Large intestine (tissue), 3 donors: ENCODE data around the gene MAP2. TPM values are rescaled to one million over a fixed set of nuclear protein-coding genes. Genes with fewer than 3 reads are reported as not detected.

Experiments
- DNase-seq, 2 donors: peaks; one replicate each; pipeline versions ENCODE4 v3.0.0 to v3.0.0-alpha.2; 2013
- H3K27ac ChIP-seq: one replicate; pipeline ENCODE4 v1.5.1; 2013; ENCODE audit warnings: low read length
- H3K27me3 ChIP-seq: 2 replicates; pipeline ENCODE4 v1.6.1; 2013; ENCODE audit warnings: low read length; ENCODE audit not compliant: control insufficient read depth, insufficient read depth
- H3K36me3 ChIP-seq: 2 replicates; pipeline ENCODE4 v1.6.1; 2013; ENCODE audit warnings: low read length; ENCODE audit not compliant: control insufficient read depth, insufficient read depth
- H3K4me1 ChIP-seq: one replicate; pipeline ENCODE4 v1.6.1; 2013; ENCODE audit warnings: low read length; ENCODE audit not compliant: control insufficient read depth, insufficient read depth
- H3K4me3 ChIP-seq: one replicate; pipeline ENCODE4 v1.5.1; 2013; ENCODE audit warnings: low read length
- H3K9me3 ChIP-seq: one replicate; pipeline ENCODE4 v1.6.1; 2013; ENCODE audit warnings: mild to moderate bottlenecking, low read depth, low read length, moderate library complexity; ENCODE audit not compliant: control insufficient read depth
- WGBS: methylation state at CpG from one replicate; pipeline ENCODE4 v1.1.5; 2013; ENCODE audit warnings: low lambda C conversion rate; ENCODE audit not compliant: insufficient coverage; 5-methylcytosine and 5-hydroxymethylcytosine counted together
- polyA plus RNA-seq: library from polyadenylated mRNA; unstranded; fragments of 120-200 nt; gene quantifications from one replicate; pipeline ENCODE4 v1.2.1, GENCODE V29; 2013

The MAP2 gene
- polyA plus RNA-seq, 1 donor = 16.3 TPM

DNA sequence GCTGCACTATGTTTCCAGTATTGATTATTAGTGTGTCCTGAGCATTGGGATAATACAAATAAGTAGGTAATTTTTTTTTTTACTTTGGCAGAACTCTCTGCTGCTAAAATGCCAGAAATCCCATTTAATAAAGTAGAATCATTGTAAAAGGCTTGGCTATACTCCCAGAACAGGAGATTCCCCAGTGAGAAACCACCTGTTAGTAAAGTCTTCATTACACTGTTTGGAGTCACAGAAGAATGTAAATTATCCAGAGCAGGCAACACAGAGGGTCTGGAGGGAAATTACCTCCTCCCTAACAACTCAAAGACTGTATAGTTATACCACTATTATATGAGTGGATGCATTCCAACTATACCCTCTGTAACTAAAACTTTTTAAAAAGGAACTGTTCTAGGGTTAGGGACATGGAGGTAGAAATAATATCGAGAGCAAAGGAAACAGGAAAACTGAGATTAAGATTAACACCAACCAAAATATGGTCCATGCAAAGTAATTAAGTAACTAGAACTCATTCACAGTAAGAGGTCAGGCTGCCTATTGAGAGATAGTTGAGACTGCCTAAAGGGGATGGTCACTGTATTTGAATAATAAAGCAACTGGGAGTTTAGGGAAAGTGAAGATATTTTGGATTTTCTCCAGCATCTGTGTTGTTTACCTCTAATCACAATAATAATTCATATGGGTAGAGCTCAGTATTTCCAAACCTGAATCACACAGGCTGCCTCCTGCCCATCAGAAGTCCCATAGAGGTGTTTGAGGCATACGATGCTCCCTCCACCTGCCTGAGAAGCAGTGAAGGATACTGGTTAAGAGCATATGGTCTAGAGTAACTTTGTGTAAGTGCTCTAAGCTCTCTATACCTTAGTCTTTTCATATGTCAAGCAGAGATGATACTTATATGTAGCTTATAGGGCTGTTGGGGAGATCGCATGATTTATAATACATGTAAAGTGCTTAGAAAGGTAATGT is 34.4 kb downstream of the MAP2 start:
- Histone ChIP-seq H3K4me1 (no peaks in the 10 kb centered on the region), H3K27ac (no peak overlapping the region), H3K36me3 (no peaks in the 10 kb centered on the region), H3K27me3 (no peaks in the 10 kb centered on the region), H3K9me3 (no peaks in the 10 kb centered on the region), H3K4me3 (no peak overlapping the region)
- no peak for DNase-seq
- WGBS = no CpG with 5 or more reads among the region's 3 CpGs

DNA sequence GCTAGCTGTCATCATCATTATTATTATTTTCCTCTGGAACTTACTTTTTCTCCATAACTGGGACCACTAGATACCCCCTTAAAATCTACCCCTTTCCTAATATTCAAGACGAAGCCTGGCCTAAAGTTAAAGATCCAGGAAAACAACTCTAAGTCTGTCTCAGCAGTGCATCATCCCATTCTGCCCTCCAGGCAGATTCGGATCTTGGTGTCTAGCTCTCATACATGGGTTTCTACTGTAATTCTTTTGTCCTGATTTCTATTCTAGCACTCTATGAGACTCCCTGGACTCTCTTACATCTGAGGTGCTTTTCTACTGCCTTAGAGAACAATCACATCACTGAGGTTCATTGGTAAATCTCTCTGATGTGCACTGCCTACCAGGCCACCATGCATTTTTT is 35.5 kb downstream of the MAP2 start:
- no peaks in the 10 kb centered on the region for H3K9me3 ChIP-seq
- H3K27ac ChIP-seq = no peak overlapping the region
- H3K36me3 ChIP-seq = no peaks in the 10 kb centered on the region
- DNase-seq = no peak
- H3K4me3 ChIP-seq = no peak overlapping the region
- no peaks in the 10 kb centered on the region for H3K4me1 ChIP-seq
- 60% methylated on average over 1 of the region's 2 CpGs for WGBS
- H3K27me3 ChIP-seq = no peaks in the 10 kb centered on the region

- Histone ChIP-seq H3K27ac (no peak overlapping the region), H3K4me1 (no peaks in the 10 kb centered on the region), H3K9me3 (no peaks in the 10 kb centered on the region), H3K36me3 (no peaks in the 10 kb centered on the region), H3K4me3 (no peak overlapping the region), H3K27me3 (no peaks in the 10 kb centered on the region)
- no peak for DNase-seq
- 100% methylated on average over 3 of the region's 5 CpGs for WGBS
Observed at GRCh38 chr2:209460151-209460761, 36.4 kb downstream of the MAP2 start.

DNA sequence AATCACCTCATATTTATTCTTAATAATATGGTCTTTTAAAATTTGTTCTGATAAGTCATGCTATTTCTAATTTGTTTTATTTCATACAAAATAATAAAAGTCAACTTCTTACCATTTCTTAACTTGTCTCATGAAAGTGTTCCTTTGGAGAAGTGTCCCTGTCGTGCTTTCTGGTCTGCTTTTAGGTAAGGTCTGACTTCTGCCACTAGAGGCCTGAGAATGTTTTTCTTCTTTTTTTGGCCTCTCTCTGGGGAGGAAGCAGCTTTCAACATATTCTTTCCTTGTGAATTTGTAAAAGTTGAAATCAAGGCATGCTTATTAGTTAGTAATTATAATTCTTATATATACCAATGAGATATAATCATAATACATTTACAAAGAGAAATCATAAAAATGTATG is 39.4 kb downstream of the MAP2 start:
- H3K27me3 ChIP-seq = no peaks in the 10 kb centered on the region
- H3K27ac ChIP-seq = no peak overlapping the region
- no peak overlapping the region for H3K4me3 ChIP-seq
- DNase-seq = no peak
- H3K9me3 ChIP-seq = no peaks in the 10 kb centered on the region
- WGBS = no CpG with 5 or more reads among the region's 1 CpG
- no peaks in the 10 kb centered on the region for H3K4me1 ChIP-seq
- H3K36me3 ChIP-seq = no peaks in the 10 kb centered on the region

DNA sequence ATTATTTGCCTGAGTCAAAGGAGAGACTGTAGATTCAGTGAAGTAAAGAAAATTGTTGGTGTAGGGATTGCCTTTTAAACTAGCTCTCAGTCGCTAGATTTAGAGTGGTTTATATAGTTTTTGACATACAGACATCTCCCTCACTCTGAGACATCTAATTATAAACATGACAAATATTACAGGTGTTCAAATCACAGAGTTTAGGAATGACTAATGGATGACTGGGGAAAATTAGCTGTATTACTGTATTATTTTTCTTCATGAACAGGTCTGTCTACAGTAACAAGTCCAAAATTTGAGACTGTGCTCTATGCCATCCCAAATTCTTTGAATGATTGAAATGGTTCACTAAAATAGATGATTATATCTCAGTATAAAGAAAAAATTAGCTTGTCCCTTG is 40.0 kb downstream of the MAP2 start:
- no peak for DNase-seq
- no peak overlapping the region for H3K27ac ChIP-seq
- H3K36me3 ChIP-seq = no peaks in the 10 kb centered on the region
- WGBS = no CpG with 5 or more reads among the region's 1 CpG
- no peaks in the 10 kb centered on the region for H3K27me3 ChIP-seq
- no peaks in the 10 kb centered on the region for H3K9me3 ChIP-seq
- no peaks in the 10 kb centered on the region for H3K4me1 ChIP-seq
- no peak overlapping the region for H3K4me3 ChIP-seq

DNA sequence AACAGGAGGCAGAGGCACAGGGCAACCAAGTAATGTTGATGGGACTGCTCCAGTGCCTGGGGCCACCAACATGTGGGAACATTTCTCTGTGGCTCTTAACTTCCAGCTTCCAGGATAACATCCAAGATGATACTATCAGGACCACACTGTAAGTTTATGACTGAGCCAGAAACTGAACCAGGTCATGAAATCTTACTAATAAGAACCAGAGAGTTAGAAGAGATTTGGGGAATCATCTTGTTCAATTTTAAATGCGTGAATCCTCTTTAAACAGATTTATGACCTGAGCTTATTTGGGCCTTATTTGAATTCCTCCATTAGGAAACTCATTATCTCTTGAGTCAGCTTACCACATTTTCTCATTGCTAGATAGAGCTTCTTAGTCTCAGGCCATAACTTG is 45.0 kb downstream of the MAP2 start:
- WGBS = 83% methylated on average over 1 of the region's 1 CpG
- H3K9me3 ChIP-seq = no peaks in the 10 kb centered on the region
- no peaks in the 10 kb centered on the region for H3K36me3 ChIP-seq

GRCh38 chr2:209469481-209469880 is 45.6 kb downstream of the MAP2 start:
- H3K4me3 ChIP-seq = no peak overlapping the region
- H3K4me1 ChIP-seq = no peaks in the 10 kb centered on the region
- no peaks in the 10 kb centered on the region for H3K36me3 ChIP-seq
- no peak for DNase-seq
- no peak overlapping the region for H3K27ac ChIP-seq
- no peaks in the 10 kb centered on the region for H3K9me3 ChIP-seq
- no peaks in the 10 kb centered on the region for H3K27me3 ChIP-seq

More for the DNA sequence above, 45.0 kb downstream of the MAP2 start:
- DNase-seq = no peak
- Histone ChIP-seq H3K27ac (no peak overlapping the region), H3K4me1 (no peaks in the 10 kb centered on the region), H3K27me3 (no peaks in the 10 kb centered on the region), H3K4me3 (no peak overlapping the region)

DNA sequence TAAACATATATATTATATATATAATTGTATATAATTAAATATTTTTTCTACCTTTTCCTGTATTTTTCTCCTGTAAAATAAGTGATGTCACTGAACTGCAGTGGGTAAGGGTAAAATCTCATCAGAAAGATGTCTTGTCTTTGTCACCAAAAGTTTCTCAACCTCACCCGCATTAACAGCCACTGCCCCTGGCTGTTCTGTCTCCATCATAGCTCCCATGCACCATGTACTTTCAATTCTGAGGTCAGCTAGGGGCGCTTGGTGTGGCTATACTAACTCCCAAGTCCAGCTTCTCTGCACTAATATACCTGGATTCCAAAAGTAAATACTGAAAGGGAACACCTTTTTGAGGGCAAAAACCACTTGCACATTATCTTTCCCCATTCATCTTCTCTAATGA is 46.6 kb downstream of the MAP2 start:
- H3K36me3 ChIP-seq = no peaks in the 10 kb centered on the region
- no peak overlapping the region for H3K27ac ChIP-seq
- H3K9me3 ChIP-seq = no peaks in the 10 kb centered on the region
- no peak for DNase-seq
- WGBS = no CpG with 5 or more reads among the region's 2 CpGs
- H3K4me3 ChIP-seq = no peak overlapping the region
- H3K27me3 ChIP-seq = no peaks in the 10 kb centered on the region
- H3K4me1 ChIP-seq = no peaks in the 10 kb centered on the region

DNA sequence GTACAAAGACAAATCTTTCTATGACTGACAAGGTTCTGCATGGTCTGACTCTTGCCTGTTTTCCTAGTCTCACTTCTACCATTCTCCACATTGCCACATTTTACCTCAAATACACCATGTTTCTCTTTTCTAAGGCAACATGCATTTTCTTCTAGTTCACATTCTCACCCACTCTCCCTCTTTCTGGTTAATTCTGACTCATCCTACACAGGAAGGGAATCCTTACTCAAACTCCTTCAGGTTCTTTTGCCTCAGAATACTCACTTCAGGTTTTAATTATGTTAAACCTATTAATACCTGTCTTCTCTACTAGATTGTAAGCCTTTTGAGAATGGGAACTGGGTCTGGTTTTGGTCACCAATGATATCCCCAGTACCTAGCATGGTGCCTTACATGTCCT is 47.2 kb downstream of the MAP2 start:
- H3K27ac ChIP-seq = no peak overlapping the region
- no peaks in the 10 kb centered on the region for H3K27me3 ChIP-seq
- no peaks in the 10 kb centered on the region for H3K9me3 ChIP-seq
- no peaks in the 10 kb centered on the region for H3K36me3 ChIP-seq
- DNase-seq = no peak
- no peaks in the 10 kb centered on the region for H3K4me1 ChIP-seq
- no peak overlapping the region for H3K4me3 ChIP-seq

DNA sequence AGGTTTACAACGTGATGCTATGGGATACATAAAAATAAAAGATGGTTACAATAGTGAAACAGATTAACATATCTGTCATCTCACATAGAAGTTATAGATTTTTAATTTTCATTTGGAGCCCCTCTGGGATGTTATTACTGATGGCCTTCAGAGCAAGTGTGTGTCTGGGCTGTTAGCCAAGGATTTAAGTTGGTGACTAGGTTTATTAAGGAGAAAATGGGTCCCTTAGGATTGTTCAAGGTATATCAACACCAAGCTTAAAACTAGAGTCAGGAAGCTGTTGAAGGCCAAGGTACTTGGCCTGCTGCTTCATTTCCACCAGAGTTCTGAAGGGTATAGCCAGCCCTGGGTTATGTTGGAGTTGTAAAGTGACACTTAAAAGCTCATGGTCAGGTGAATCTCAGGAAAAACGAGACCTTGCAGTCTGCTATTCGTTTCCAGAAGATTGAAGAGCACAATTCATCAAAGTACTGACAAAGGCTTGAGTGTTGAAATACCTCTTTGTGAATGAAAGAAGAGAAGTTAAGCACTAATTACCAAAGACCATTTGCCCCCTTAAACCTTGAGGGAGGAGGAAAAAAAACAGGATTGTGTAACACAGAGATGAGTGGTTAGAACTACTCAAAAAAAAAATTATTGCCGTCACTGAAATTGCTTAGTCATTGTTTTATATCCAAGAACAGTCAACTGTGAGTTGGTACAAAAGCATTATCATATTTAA is 48.4 kb downstream of the MAP2 start:
- Histone ChIP-seq H3K27ac (no peak overlapping the region), H3K36me3 (no peaks in the 10 kb centered on the region), H3K27me3 (no peaks in the 10 kb centered on the region), H3K4me3 (no peak overlapping the region), H3K9me3 (no peaks in the 10 kb centered on the region), H3K4me1 (no peaks in the 10 kb centered on the region)
- no peak for DNase-seq
- WGBS = 64% methylated on average over 2 of the region's 4 CpGs
